ENCODE measurements around the gene TSC22D3.

DNA sequence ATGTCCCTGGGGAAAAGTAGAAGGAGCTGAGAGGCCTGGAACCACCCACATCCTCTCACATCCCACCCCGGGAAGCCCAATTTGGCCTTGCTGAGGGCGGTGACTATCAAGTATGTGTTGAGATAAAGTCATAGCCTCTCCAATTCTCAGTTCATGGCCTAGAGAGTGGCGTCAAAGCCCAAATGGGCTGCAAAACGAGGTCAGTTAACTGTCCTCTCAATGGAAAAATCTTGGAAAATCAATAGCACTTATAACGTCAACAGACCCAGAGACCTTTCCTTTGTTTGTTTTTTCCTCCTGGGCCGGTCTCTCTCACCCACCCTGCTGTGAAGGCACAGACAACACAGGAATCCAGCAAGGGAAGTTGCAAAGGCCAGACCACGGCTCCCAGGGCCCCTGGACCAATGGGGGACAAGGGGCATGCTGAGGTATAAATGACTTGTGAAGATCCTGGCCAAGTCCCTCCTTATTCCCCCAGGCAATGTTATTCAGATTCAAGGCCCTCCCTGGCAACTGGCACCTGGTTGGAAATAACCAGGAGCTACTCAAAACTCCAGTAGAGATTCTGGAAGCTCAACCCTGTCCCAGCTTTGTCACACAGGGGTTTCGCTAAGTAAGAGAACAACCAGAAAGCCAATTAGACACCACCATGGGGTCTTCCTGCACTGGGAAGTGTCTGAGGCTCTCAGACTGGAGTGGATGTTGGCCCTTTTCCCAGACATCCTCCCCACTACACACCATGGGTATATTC lies 38.6 kb downstream of the TSC22D3 start:
- TF ChIP-seq CTCF (conservative IDR thresholded peaks at IDR 0.05; ENCODE audit: low read length) (no peak), EZH2phosphoT487 (IDR thresholded peaks at IDR 0.05; ENCODE audit: borderline replicate concordance, low read depth, low read length) (no peak)
